Lower leg skin (tissue), 3 donors: ENCODE measurements around the gene HIRA.

Source experiments
- POLR2A ChIP-seq, 2 donors: fragments of 450-650 bp; IDR thresholded peaks; one replicate each; pipeline ENCODE4 v1.6.1; 2016 to 2017; ENCODE audit warnings: antibody characterized with exemption in 2 of 2, mild to moderate bottlenecking in 1 of 2, moderate library complexity in 1 of 2
- TF ChIP-seq, protein P1 (sequence below), 3 donors: fragments of 450-650 bp; IDR thresholded peaks; one replicate each; pipeline ENCODE4 v1.5.1; 2016; ENCODE audit warnings: antibody characterized with exemption in 3 of 3, mild to moderate bottlenecking in 3 of 3, moderate library complexity in 2 of 3

- TF ChIP-seq, protein P1, sequence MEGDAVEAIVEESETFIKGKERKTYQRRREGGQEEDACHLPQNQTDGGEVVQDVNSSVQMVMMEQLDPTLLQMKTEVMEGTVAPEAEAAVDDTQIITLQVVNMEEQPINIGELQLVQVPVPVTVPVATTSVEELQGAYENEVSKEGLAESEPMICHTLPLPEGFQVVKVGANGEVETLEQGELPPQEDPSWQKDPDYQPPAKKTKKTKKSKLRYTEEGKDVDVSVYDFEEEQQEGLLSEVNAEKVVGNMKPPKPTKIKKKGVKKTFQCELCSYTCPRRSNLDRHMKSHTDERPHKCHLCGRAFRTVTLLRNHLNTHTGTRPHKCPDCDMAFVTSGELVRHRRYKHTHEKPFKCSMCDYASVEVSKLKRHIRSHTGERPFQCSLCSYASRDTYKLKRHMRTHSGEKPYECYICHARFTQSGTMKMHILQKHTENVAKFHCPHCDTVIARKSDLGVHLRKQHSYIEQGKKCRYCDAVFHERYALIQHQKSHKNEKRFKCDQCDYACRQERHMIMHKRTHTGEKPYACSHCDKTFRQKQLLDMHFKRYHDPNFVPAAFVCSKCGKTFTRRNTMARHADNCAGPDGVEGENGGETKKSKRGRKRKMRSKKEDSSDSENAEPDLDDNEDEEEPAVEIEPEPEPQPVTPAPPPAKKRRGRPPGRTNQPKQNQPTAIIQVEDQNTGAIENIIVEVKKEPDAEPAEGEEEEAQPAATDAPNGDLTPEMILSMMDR (IDR thresholded peaks at IDR 0.05) = no peak
- TF ChIP-seq POLR2A (IDR thresholded peaks at IDR 0.05) = no peak
These were observed 74.7 kb downstream of the HIRA start for GRCh38 chr22:19356708-19357269.
